HUDEP-2 (cell line): Measurements from ENCODE around the gene CCDC88C.

ENCODE experiments used
- DNase-seq, 76 experiments: peaks; one replicate each; lab custom pipeline; 2025; ENCODE audit not compliant: unreplicated experiment in 76 of 76; lab: John Stamatoyannopoulos, UW

Gene CCDC88C

DNA sequence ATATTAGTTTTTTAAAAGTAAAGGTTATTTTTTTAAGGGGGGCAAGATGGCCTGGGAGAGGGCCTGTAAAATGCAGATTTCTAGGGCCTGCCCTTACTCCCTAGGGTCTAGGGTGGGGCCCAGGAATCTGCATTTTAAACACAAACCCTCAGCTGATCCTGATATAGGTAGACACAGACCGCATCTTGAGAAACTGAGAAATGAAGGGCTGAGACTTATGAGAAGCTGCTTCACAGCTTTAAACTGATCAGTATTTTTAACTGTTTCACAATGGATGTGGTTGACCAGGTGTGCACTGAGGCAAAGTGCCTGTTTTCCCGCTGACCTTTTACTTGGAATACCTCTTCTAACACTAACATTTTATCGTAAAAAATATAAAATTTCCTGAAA lies 84.0 kb downstream of the CCDC88C start:
- DNase-seq = no peak

DNA sequence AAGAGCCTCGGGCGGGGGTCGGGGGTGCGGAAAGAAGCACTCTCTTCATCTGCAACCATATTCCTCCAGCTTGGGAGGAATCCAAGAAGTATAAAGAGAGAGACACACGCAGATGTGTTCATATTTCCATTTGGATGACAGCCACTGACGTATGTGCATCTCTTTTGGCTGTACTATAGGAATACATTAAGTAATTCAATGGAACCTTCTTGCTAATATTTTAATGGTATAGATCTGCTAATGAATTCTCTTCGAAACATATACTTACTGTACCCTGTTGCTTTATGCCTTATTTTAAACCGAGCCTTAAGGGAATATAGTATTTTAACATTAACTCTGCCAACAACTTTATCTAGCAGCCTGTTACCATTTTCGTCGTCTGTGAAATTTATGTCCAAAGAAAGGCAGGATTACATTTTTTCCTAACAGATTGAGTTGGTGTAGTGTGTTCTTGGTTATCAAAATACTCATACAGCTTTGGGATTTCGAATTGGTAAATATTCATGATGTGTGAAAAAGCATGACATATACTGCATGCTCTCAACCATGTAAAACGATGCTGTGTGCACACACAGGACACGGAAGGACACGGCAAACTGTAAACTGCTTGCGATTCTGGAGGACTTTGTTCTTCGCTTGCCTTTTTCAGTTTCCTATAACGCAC lies 84.5 kb downstream of the CCDC88C start:
- DNase-seq = no peak

DNA sequence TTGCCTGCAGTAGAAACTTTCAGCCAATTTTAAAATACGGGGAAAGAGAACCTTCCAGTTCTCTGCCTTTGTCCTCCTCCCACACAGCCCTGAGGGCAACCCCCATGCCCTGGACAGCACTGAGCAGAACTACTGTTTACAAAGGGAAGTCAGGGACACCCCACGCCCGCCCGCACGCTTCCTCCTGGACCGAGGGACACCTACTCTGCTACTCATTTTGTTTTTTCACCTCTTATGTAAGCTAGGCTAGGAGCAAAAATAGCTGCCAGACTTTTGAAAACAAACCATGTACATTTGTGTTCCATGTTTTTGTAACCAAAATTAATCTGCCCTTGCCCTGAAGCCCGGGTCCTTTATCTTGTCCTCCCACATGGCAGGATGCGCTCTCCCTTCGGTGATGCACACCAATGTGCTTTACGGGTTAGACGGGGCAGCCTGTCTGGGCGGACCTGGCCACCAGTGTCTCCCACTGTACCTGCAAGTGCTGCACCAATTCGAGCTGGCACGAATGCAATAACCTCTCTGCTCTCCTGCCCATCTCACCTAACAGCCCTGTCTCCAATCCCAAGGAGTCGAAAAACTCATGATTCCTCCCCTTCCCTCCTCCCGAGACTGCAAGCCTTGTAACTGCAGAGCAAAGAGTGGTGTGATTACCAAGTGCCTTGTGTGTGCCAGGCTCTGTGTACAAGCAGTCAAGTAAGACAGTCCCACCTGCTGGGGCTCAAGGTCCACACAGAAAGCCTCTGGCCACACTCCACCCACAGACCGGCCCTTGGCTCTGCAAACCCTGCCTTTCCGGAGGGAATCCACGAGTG lies 85.2 kb downstream of the CCDC88C start:
- DNase-seq = peak in 73 of 76 experiments; percentile 32 to 86 (median 69)

DNA sequence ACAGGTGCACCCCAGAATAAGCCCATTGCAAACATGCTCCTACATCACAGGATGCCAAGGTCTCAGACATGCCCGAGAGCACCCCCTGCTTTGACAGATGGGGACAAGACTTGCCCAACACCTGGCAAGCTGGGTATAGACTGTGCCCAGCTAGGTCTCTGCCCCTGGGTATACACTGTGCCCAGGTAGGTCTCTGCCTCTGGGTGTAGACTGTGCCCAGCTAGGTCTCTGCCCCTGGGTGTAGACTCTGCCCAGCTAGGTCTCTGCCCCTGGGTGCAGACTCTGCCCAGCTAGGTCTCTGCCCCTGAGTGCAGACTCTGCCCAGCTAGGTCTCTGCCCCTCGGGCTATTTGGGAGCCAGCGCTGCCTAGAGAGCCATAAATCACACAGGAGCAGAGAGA lies 85.9 kb downstream of the CCDC88C start:
- peak in 1 of 76 experiments; percentile 58 for DNase-seq

DNA sequence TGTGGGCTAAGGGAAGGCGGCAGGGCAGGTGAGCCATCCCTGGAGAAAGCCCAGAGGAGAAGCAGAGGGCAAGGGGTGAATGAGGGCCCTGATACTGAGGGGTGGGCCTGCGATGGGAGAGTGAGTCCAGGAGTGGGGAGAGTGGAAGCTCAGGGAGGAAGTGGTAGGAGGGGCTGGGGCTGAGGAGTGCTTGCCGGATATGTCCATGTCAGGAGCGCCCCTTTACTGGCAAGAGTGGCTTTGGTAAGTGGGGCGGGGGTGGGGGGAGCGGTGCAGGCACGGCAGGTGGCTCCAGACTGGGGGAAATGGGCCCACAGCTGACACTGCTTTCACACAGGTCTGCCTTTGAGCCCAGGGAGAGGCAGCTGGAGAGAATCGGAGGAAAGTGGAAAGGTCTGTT lies 86.8 kb downstream of the CCDC88C start:
- DNase-seq = no peak

DNA sequence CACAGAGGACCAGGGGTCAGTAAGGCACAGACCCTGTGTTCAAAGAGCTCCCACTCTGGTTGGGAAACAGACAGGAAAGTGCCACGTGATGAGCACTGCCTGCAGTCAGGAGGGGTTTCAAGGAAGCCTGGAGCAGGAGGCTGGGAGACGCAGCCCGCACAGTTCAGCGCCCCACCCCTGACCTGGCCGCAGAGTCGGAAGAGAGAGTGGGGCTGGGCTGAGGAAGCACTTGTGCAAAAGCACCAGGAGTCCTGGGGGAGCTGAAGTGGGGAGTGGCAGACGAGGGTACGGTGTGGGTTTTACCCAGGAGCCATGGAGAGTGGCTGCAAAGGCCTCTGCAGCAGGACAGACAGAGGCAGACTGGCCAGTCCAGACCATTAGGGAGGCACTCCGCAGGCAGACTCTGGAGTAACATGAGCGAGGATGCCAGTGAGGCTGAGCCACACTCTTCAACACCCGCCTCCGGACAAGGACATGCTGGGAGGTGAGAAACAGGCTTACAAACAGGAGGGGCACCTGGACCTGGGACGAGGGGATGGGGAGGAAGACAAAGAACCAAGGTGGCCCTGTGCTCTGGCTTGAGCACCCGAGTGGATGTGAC lies 87.4 kb downstream of the CCDC88C start:
- no peak for DNase-seq

DNA sequence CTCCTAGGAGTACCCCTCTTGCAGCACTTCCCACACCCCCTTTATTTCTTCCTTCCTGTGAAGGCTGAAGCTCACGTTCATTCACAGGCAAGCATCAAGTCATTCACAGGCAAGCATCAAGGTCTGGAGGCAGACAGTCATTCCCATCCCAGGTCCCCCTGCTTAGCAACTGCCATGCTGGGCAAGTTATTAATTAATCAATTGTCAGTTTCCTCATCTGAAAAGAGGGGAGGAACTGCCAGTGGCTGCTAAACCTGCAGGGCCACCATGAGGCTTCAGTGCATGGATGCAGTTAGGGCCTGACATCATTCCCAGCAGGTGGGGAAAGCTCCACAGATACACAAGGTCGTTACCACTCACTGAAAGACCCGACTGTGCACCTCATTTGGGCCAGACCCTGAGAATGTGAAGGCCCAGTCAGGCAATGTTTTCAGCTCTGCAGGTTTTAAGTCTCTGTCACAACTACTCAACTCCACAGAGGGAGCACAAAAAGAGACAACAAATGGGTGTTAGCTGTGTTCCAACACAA lies 88.1 kb downstream of the CCDC88C start:
- DNase-seq = no peak

DNA sequence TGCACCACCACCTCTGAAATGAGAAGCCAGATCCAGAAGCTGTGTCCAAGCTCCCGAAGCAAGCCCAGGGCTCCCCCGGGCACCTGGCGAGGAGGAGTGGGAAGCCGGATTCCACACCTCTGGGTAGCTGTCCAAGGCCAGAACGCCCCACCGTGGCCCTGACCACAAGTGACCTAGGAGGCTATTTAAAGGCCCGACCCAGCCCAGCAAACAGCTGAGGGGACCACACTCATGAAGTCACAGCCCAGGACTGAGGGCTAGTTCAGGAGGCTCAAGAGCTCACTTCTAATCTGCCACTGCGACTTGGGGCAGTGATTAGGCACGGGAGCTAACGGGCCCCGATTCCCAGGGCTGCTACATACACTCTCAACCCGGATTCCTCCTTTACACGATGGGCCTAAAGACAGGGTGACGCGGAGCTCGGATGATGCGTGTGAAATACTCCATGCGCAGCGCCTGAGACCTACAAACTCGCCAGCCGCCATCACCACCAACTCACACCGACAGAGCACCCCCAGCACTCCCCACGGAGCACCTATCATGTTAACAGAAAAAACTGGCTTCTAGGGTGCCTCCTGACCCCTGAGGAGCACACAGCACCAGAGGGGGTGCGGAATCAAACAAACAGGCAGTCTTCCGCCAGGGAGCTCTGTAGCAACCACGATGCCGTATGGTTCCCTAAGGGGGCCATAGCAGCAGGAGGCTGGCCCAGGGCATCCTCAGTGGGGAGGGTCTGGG lies 89.1 kb downstream of the CCDC88C start:
- DNase-seq = no peak

DNA sequence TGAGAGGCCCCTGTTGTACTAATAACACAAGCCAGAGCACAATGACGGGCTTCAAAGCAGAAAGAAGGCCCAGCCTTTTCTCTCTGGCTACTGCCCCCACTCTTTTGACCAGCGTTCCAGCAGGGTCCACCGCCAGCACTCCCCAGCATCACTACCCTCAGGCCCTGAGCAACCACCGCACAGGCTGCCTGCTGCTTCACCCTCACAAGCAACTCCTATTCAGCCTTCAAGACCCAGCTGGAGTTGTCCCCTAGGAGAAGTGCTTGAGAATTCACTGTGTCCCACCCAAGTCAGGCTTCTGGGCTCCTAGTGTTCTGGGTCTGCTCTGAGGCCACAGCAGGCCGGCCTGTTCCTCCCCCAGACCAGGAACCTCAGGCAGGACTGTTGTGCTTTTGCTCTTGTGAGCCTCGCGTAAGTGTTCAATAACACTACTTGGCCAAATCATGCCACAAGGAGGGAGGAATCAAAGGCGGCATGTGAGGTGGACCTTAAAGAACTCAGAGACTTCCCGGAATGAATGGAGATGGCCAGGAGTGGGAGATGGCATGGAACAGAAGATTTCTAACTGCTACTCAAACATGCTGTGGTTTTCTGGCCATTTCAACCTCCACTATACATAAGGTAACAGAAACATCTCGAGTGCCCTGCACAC lies 89.8 kb downstream of the CCDC88C start:
- DNase-seq = no peak

DNA sequence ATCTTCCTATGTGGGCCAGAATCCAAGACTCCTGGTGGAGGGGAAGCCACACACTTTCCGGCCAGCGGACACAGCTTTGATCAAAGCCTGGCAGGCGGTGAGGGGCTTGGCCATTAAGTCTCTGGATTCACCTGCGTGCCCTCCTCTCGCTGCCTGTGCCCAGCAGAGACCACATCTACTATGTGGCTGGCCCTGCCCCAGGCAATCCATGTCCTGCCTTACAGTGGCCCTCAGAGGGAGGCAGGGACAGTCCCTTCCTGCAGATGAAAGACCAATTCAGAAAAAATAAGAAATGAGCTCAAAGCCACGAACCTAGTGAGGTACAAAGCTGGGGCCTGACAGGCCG lies 90.4 kb downstream of the CCDC88C start:
- DNase-seq = no peak

DNA sequence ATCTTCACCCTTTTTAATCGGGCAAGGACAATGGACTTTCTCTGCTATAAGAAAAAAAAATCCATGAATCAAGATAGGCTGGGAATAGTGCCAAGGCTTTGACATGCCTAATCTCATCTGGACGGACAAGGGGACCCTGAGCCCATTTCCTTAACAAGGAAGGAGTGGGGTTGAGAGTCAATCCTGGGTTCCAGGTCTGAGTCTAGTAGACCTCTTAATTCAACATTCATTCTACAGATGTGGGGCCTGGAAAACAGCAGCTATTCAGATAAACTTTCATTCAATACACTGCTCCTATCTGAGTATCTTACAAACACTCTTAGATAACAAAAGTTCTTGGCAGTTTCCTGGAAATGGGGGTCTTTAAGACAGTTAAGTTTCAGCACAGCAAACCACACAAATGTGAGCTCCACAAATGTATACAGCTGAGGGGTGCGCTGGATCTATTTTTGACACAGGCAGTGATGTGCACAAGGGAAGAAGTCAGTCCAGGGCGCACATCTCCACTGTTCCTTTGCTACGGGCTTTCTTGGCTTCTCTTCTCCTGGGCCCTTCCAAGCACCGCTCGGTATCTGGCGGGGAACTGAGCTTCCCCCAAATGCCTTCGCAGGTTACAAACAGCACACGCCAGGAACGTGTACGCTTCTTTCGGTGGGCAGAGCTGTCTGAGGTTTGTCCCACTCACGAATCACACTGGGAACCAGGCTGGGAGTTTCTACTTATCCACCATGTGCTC lies 90.9 kb downstream of the CCDC88C start:
- peak in 30 of 76 experiments; percentile 4 to 72 (median 28) for DNase-seq

DNA sequence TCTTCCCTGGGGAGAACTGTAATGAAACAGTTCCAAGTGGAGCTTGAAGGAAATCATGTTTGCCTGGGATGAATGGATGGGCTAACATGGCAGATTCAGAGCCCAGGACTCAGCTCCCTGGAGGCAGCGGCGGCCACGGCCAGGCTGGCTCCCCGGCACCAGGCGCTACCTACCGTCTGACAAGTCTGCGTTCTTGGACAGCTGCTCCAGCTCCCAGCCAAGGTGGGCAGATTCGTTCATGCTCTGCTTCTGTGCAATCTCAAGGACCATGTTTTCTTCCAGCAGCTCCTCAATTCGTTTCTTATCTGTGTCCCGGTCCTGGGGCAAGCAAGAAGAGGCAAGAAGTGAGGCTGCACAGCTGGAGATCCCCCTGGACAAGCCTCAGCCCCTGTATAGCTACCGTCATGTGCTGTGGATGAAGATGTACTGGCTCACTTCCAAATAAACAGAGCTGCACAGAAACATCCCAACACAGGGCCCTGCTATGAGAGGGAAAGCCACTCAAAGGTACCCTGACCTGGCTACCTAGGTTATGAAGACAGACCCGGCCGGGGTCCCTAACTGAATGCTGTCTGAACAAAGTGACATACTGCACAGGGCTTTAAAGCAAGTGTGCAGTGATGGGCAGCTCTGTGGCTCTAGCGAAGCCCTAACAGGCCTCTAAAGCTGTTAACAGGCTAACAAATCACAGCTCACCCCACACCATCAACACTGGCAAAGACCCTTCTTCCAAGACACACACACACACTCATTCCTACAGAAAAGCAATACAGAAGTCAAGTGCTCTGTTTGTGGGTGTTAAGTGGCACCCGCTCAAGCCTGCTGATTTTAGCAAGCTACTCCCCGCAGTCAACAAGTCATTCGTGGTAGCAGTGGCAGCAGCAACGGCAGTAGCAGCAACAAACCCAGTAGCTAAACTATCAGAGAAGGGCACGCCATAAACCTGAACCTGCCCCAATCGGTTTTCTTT lies 92.7 kb downstream of the CCDC88C start:
- peak in 1 of 76 experiments; percentile 2 for DNase-seq

DNA sequence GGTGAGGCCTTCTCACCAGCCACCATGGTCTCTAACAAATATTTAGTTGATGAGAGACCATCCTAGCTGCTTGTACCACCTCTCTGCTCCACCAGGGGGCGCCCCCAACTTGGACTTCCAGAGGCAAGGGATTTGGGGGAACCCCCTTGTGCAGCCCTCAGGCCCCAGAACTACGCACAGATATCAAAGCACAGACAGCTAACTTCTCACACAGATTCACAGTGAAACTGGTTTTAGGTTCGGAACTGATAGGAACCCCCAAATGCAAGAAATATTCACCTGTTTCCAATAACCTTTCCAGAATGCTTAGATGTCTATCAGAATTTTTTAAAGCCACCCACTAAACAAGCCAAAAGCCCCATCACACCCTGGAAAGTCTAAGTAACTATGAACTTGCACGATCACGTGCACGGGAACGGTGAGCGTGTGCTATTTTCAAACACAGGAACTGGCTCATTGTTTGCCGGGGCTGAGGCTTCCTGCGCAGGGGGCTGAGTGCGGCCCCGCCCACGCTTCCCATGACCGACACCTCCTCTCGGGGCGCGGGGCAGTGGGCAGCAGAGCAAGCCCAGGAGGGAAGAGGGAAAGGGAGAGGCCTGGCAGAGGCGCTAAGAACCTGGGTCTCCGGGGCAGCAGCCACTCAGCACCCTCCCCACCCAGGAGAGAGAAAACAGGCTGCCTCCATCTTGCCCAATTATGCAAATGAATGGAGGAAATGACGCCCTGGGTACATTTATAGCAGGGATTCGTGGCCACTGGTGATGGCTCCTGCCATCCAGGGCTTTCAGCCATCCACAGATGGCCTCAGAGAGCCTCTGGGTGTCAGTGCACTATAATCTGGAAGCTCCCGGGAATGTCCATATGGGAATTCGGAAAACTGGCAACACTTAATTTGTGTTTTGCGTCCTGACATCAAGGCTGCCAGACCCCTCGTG lies 93.7 kb downstream of the CCDC88C start:
- DNase-seq = peak in 71 of 76 experiments; percentile 1 to 85 (median 65)

DNA sequence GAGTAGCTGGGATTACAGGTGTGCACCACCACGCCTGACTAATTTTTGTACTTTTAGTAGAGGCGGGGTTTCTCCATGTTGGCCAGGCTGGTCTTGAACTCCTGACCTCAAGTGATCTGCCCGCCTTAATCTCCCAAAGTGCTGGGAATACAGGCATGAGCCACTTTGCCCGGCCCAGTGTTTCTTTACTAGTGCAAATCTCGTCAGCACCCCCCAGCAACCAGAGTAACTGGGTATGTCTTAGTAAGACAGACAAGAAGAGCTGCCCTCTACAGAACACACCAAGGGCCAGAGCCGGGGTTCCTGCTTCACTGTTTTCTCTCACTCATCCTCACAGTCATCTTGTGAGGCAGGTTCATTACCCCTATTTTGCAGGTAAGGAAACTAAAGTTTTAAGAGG lies 94.6 kb downstream of the CCDC88C start:
- no peak for DNase-seq

DNA sequence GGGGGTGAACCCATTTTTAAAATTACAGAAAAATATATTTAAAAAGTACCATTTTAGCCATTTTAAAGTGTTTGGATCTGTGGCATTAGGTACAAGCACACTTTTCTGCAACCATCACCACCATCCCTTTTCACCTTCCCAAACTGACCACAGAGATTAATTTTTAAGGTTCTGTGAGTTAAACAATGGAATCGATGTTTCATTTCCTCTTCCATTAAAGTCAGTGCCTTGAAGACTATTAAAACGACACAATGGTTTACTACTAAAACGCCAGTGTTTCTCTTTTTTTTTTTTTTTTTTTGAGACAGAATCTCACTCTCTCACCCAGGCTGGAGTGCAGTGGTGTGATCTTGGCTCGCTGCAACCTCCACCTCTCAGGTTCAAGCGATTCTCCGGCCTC lies 95.0 kb downstream of the CCDC88C start:
- DNase-seq = no peak

DNA sequence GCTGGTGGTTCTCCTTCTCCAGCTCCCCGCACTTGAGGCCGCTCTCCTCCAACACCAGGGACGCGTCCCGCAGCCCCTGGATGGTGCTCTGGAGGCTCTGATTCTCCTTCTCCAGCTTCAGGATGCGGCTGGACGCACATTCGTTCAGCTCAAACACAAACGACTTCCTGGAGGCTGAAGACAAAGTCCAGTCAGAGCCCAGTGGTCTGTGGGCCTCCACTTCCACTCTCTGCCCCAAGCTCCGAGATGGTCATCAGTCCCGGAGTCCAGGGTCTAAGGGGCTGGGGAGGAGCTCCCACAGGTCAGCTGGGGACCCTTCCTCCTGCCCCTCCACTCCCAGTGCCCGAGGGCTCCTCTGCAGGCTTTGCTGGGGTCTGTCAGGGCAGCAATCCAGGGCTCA lies 96.5 kb downstream of the CCDC88C start:
- DNase-seq = no peak

DNA sequence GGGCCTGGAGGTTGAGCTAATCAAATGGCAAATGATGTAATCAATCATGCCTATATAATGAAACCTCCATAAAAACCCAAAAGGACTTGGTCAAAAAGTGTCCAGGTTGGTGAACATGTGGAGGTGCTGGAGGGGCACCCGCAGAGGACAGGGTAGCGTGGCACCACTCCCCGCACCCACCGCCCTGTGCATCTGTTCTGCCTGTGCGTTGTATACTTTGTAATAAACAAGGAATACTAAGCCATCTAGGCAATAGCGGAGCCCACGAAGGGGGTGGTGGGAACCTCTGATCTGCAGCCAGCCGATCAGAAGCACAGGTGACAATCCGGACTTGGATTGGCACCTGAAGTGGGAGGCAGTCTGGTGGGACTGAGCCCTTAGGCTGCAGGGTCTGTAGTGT lies 97.4 kb downstream of the CCDC88C start:
- DNase-seq = no peak

DNA sequence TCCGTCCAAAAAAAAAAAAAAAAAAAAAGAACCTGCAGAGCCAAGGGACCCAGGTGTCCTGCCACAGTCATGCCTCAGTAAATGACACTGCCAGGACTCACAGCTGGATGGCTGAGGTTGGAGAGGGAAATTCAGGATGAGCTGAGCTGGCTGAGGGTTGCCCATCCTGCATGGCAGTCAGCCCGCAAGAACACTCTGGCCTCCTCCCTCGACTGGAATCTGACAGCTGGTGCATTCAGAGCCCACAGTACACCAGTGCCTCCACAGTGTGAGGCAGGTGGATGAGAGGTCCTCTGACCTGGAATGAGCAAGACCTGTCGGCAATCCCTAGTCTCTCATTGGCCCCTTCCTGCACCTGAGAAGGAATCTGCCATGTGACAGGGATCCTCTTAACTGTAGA lies 98.7 kb downstream of the CCDC88C start:
- DNase-seq = no peak
